ENCODE results near the gene TNRC18. TPM values are rescaled to one million over a fixed set of nuclear protein-coding genes. Genes with fewer than 3 reads are reported as not detected.
A peak's percentile ranks its signal among the peaks of the same experiment; 100 is the strongest.
"Not testable (repeated sequence)": the region's sequence is repeated elsewhere in the genome, so short reads cannot be mapped to it uniquely, and the experiment has no call there.

TNRC18 gene
- total RNA-seq, 1 donor from 2014 or later: 169 TPM

- Mint-ChIP-seq H3K27me3 (no peaks in the 10 kb centered on the region), H3K27ac (peak overlapping the region; percentile 39), H3K4me3 (no peak overlapping the region), H3K36me3 (peaks cover 34% of the 10 kb centered on the region), H3K4me1 (ENCODE audit: unreplicated experiment) (no peaks in the 10 kb centered on the region), H3K9me3 (no peaks in the 10 kb centered on the region)
- TF ChIP-seq CTCF (conservative IDR thresholded peaks at IDR 0.05): no peak
- DNase-seq (ENCODE audit: extremely low spot score, unreplicated experiment): no peak
Measured at GRCh38 chr7:5333121-5334045, 90.3 kb downstream of the TNRC18 start.

GRCh38 chr7:5332579-5332978, 91.1 kb downstream of the TNRC18 start:
- peaks cover 29% of the 10 kb centered on the region for H3K36me3 Mint-ChIP-seq
- no peak for DNase-seq (ENCODE audit: extremely low spot score, unreplicated experiment)
- H3K4me1 Mint-ChIP-seq (ENCODE audit: unreplicated experiment): no peaks in the 10 kb centered on the region
- H3K4me3 Mint-ChIP-seq: no peak overlapping the region
- no peaks in the 10 kb centered on the region for H3K27me3 Mint-ChIP-seq
- H3K27ac Mint-ChIP-seq: no peak overlapping the region
- no peaks in the 10 kb centered on the region for H3K9me3 Mint-ChIP-seq
- no peak for TF ChIP-seq CTCF (conservative IDR thresholded peaks at IDR 0.05)

- no peaks in the 10 kb centered on the region for H3K27me3 Mint-ChIP-seq
Measured at GRCh38 chr7:5330288-5330687, 93.3 kb downstream of the TNRC18 start.

GRCh38 chr7:5324961-5325360, 98.7 kb downstream of the TNRC18 start:
- no peak for DNase-seq (ENCODE audit: extremely low spot score, unreplicated experiment)
- no peak overlapping the region for H3K4me3 Mint-ChIP-seq
- H3K9me3 Mint-ChIP-seq: no peaks in the 10 kb centered on the region
- no peak for TF ChIP-seq CTCF (conservative IDR thresholded peaks at IDR 0.05)
- H3K4me1 Mint-ChIP-seq (ENCODE audit: unreplicated experiment): no peaks in the 10 kb centered on the region
- H3K27ac Mint-ChIP-seq: no peak overlapping the region
- H3K27me3 Mint-ChIP-seq: no peaks in the 10 kb centered on the region
- H3K36me3 Mint-ChIP-seq: peaks cover 18% of the 10 kb centered on the region

More at GRCh38 chr7:5330288-5330687, 93.3 kb downstream of the TNRC18 start:
- Mint-ChIP-seq H3K36me3 (peaks cover 19% of the 10 kb centered on the region), H3K27ac (no peak overlapping the region), H3K9me3 (no peaks in the 10 kb centered on the region), H3K4me3 (no peak overlapping the region), H3K4me1 (ENCODE audit: unreplicated experiment) (no peaks in the 10 kb centered on the region)
- no peak for TF ChIP-seq CTCF (conservative IDR thresholded peaks at IDR 0.05)
- no peak for DNase-seq (ENCODE audit: extremely low spot score, unreplicated experiment)

- Mint-ChIP-seq H3K27ac (peak overlapping the region; percentile 65), H3K36me3 (peaks cover 27% of the 10 kb centered on the region)
- not testable (repeated sequence) for H3K4me1 Mint-ChIP-seq (ENCODE audit: unreplicated experiment); H3K27me3 Mint-ChIP-seq; H3K4me3 Mint-ChIP-seq; DNase-seq (ENCODE audit: extremely low spot score, unreplicated experiment); H3K9me3 Mint-ChIP-seq
Measured at GRCh38 chr7:5323800-5324781, 99.5 kb downstream of the TNRC18 start.
